ENCODE data around the gene SASH1.

DNA sequence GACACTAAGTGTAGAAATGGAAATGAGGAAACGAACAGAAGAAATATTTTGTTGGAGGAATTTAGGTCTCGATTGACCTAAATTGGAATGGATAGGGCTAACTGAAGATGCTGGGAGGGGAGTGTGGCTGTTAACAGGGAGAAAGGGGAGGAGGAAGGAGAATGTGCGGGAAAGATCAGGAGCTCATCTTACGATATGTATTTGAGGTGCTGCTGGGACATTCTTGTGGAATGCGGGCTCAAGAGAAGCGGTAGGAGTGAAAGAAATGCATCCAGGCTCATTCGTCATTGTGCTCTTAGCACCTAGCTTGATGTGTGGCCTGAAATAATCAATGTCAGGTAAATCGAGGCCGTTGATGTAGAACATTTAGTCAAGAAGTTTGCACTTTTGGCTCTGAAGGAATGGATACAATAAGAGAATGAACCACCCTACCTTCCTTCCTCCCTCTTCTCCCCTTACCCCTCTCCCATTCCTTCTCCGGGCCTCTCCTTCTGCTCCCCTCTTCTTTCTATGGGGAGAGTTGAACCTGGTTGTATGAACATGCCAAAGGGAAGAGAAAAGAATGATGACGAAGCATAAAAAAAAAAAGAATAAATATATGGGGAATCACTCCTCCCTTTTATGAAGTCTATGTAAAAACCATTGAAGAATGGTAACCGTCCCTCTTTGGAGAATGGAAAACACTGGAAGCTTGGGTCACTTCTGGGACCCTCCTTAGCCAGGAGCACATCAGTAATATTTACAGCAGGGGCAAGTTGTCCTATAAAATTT, 70.9 kb downstream of the SASH1 start:
- TF ChIP-seq POLR2A (IDR thresholded peaks at IDR 0.05) = no peak
- TF ChIP-seq, protein P1, sequence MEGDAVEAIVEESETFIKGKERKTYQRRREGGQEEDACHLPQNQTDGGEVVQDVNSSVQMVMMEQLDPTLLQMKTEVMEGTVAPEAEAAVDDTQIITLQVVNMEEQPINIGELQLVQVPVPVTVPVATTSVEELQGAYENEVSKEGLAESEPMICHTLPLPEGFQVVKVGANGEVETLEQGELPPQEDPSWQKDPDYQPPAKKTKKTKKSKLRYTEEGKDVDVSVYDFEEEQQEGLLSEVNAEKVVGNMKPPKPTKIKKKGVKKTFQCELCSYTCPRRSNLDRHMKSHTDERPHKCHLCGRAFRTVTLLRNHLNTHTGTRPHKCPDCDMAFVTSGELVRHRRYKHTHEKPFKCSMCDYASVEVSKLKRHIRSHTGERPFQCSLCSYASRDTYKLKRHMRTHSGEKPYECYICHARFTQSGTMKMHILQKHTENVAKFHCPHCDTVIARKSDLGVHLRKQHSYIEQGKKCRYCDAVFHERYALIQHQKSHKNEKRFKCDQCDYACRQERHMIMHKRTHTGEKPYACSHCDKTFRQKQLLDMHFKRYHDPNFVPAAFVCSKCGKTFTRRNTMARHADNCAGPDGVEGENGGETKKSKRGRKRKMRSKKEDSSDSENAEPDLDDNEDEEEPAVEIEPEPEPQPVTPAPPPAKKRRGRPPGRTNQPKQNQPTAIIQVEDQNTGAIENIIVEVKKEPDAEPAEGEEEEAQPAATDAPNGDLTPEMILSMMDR (IDR thresholded peaks at IDR 0.05) = no peak
